Neural cell (in vitro differentiated cells): Measurements from ENCODE around the gene ATP5PO. TPM values are rescaled to one million over a fixed set of nuclear protein-coding genes. Genes with fewer than 3 reads are reported as not detected.

ENCODE experiments used
- H2AFZ ChIP-seq: fragments of 200-600, 300-800 bp; sonication (generic), shearing (Covaris generic); 2 replicates; pipeline ENCODE4 v1.6.0; 2014; ENCODE audit warnings: low read depth, mild to moderate bottlenecking, antibody characterized with exemption, low read length, moderate library complexity
- H3F3A ChIP-seq: fragments of 200-600 bp; shearing (Covaris generic); 2 replicates; pipeline ENCODE4 v1.6.1; 2016; ENCODE audit warnings: mild to moderate bottlenecking, moderate library complexity, mixed read lengths, antibody characterized with exemption, low read length; ENCODE audit not compliant: insufficient read depth, poor library complexity, severe bottlenecking
- H3K27ac ChIP-seq: fragments of 200-600, 300-800 bp; sonication (generic), shearing (Covaris generic); 2 replicates; pipeline ENCODE4 v1.5.1; 2014; ENCODE audit warnings: mild to moderate bottlenecking, low read length, moderate library complexity
- H3K27me3 ChIP-seq: fragments of 300-800, 200-600 bp; sonication (generic), shearing (Covaris generic); 2 replicates; pipeline ENCODE4 v1.6.0; 2014; ENCODE audit warnings: mild to moderate bottlenecking, low read depth, low read length, moderate library complexity; ENCODE audit not compliant: insufficient read depth
- H3K36me3 ChIP-seq: fragments of 300-800, 200-600 bp; sonication (generic), shearing (Covaris generic); 2 replicates; pipeline ENCODE4 v1.5.1; 2014; ENCODE audit warnings: mild to moderate bottlenecking, antibody characterized with exemption, low read length, moderate library complexity; ENCODE audit not compliant: insufficient read depth
- H3K4me2 ChIP-seq: fragments of 300-800, 200-600 bp; sonication (generic), shearing (Covaris generic); 2 replicates; pipeline ENCODE4 v1.6.0; 2014; ENCODE audit warnings: mild to moderate bottlenecking, low read length
- H3K4me3 ChIP-seq: fragments of 300-800, 200-600 bp; sonication (generic), shearing (Covaris generic); 2 replicates; pipeline ENCODE4 v1.5.1; 2014; ENCODE audit warnings: mild to moderate bottlenecking, low read length, moderate library complexity
- H3K79me2 ChIP-seq: fragments of 200-600 bp; shearing (Covaris generic); replicated peaks from 2 replicates; pipeline ENCODE4 v1.6.0; 2014; ENCODE audit warnings: mild to moderate bottlenecking, low read length, moderate library complexity; ENCODE audit not compliant: insufficient read depth
- H3K9ac ChIP-seq: fragments of 300-800, 200-600 bp; sonication (generic), shearing (Covaris generic); 2 replicates; pipeline ENCODE4 v1.6.1; 2016; ENCODE audit warnings: mild to moderate bottlenecking, low read length, mixed read lengths
- H3K9me2 ChIP-seq: fragments of 200-600 bp; shearing (Covaris generic); 2 replicates; pipeline ENCODE4 v1.6.1; 2016; ENCODE audit warnings: mild to moderate bottlenecking, low read length, mixed read lengths; ENCODE audit not compliant: insufficient read depth
- H3K9me3 ChIP-seq: fragments of 200-600, 300-800 bp; sonication (generic), shearing (Covaris generic); 2 replicates; pipeline ENCODE4 v1.6.1; 2016; ENCODE audit warnings: mild to moderate bottlenecking, mixed run types, low read length, moderate library complexity, mixed read lengths
- H4K20me1 ChIP-seq: fragments of 200-600 bp; shearing (Covaris generic); 2 replicates; pipeline ENCODE4 v1.6.1; 2016; ENCODE audit warnings: mild to moderate bottlenecking, mixed run types; ENCODE audit not compliant: insufficient read depth
- CTCF ChIP-seq: fragments of 450-650 bp; IDR thresholded peaks from 2 replicates; pipeline ENCODE4 v1.5.1; 2014; ENCODE audit warnings: antibody characterized with exemption, mild to moderate bottlenecking, moderate library complexity; ENCODE audit not compliant: poor library complexity, severe bottlenecking
- EP300 ChIP-seq: fragments of 450-650 bp; conservative IDR thresholded peaks from 2 replicates; pipeline ENCODE4 v1.6.1; 2014; ENCODE audit warnings: antibody characterized with exemption, mild to moderate bottlenecking, moderate library complexity; ENCODE audit not compliant: poor library complexity, severe bottlenecking
- EZH2 ChIP-seq: fragments of 200-600, 300-800 bp; shearing (Covaris generic), sonication (generic); IDR thresholded peaks from 2 replicates; pipeline ENCODE4 v1.6.1; 2014; ENCODE audit warnings: antibody characterized with exemption, low read length, borderline replicate concordance, mild to moderate bottlenecking; ENCODE audit not compliant: insufficient read depth, poor library complexity, severe bottlenecking
- MXI1 ChIP-seq: fragments of 450-650 bp; conservative IDR thresholded peaks from 2 replicates; pipeline ENCODE4 v1.6.1; 2014; ENCODE audit warnings: antibody characterized with exemption, mild to moderate bottlenecking; ENCODE audit not compliant: poor library complexity, severe bottlenecking
- POLR2AphosphoS5 ChIP-seq: IDR thresholded peaks from 2 replicates; pipeline ENCODE4 v1.6.1; 2012
- RAD21 ChIP-seq: fragments of 450-650 bp; conservative IDR thresholded peaks from 2 replicates; pipeline ENCODE4 v1.6.1; 2014; ENCODE audit warnings: antibody characterized with exemption, mild to moderate bottlenecking, moderate library complexity
- REST ChIP-seq: IDR thresholded peaks from 2 replicates; pipeline ENCODE4 v1.6.1; 2012; ENCODE audit warnings: borderline replicate concordance
- SMC3 ChIP-seq: fragments of 450-650 bp; conservative IDR thresholded peaks from 2 replicates; pipeline ENCODE4 v1.6.1; 2014; ENCODE audit warnings: antibody characterized with exemption, mild to moderate bottlenecking, moderate library complexity; ENCODE audit not compliant: poor library complexity
- TAF1 ChIP-seq: IDR thresholded peaks from 2 replicates; pipeline ENCODE4 v1.6.1; 2012; ENCODE audit warnings: low read depth
- polyA plus RNA-seq: library from polyadenylated mRNA; depleted of rRNA; stranded (reverse); fragments of >200 nt; gene quantifications from 2 replicates; pipeline ENCODE4 v1.2.3, GENCODE V29; 2014

ATP5PO gene
- polyA plus RNA-seq, 1 donor from 2014 or later = 439 TPM

GRCh38 chr21:33865996-33866575 is 49.5 kb downstream of the ATP5PO start:
- no peak overlapping the region for H2AFZ ChIP-seq
- H3K9ac ChIP-seq = no peak overlapping the region
- no peak overlapping the region for H3K4me2 ChIP-seq

GRCh38 chr21:33865176-33865575 is 50.4 kb downstream of the ATP5PO start:
- H3K9ac ChIP-seq = no peak overlapping the region

More at GRCh38 chr21:33865996-33866575, 49.5 kb downstream of the ATP5PO start:
- no peaks in the 10 kb centered on the region for H3K9me3 ChIP-seq
- no peaks in the 10 kb centered on the region for H3K9me2 ChIP-seq
- H3K27me3 ChIP-seq = no peaks in the 10 kb centered on the region
- no peak overlapping the region for H3K27ac ChIP-seq
- no peaks in the 10 kb centered on the region for H3F3A ChIP-seq
- H3K79me2 ChIP-seq = no peaks in the 10 kb centered on the region
- no peak overlapping the region for H3K4me3 ChIP-seq
- TF ChIP-seq EZH2 = no peak
- TF ChIP-seq SMC3 = no peak
- TF ChIP-seq TAF1 = no peak
- no peak for TF ChIP-seq MXI1
- TF ChIP-seq REST = no peak
- TF ChIP-seq POLR2AphosphoS5 = no peak
- TF ChIP-seq RAD21 = no peak
- no peak for TF ChIP-seq CTCF
- no peak for TF ChIP-seq EP300
- no peaks in the 10 kb centered on the region for H4K20me1 ChIP-seq
- H3K36me3 ChIP-seq = no peaks in the 10 kb centered on the region

More at GRCh38 chr21:33865176-33865575, 50.4 kb downstream of the ATP5PO start:
- Histone ChIP-seq H3K9me2 (no peaks in the 10 kb centered on the region), H4K20me1 (no peaks in the 10 kb centered on the region), H3K27ac (no peak overlapping the region), H3K4me3 (no peak overlapping the region), H2AFZ (no peak overlapping the region), H3K27me3 (no peaks in the 10 kb centered on the region), H3F3A (no peaks in the 10 kb centered on the region), H3K36me3 (no peaks in the 10 kb centered on the region), H3K4me2 (no peak overlapping the region), H3K9me3 (no peaks in the 10 kb centered on the region), H3K79me2 (no peaks in the 10 kb centered on the region)
- TF ChIP-seq SMC3 (no peak), POLR2AphosphoS5 (no peak), TAF1 (no peak), EP300 (no peak), CTCF (no peak), EZH2 (no peak)
